SK-N-SH (cell line): ENCODE results near the gene SRRT. TPM values are rescaled to one million over a fixed set of nuclear protein-coding genes. Genes with fewer than 3 reads are reported as not detected.

ENCODE experiments used
- CHD2 ChIP-seq: fragments of 150-350 bp; IDR thresholded peaks from 2 replicates; pipeline ENCODE4 v1.6.1; 2018; ENCODE audit warnings: low read length; ENCODE audit not compliant: partially characterized antibody
- CTCF ChIP-seq: fragments of 200-600 bp; sonication (generic); IDR thresholded peaks from 2 replicates; pipeline ENCODE4 v1.6.1; 2017; ENCODE audit warnings: antibody characterized with exemption, mild to moderate bottlenecking, moderate library complexity
- EP300 ChIP-seq, 2 experiments: IDR thresholded peaks; 2 replicates each; pipeline versions ENCODE4 v1.4.0 to v1.6.1; 2012; ENCODE audit warnings: borderline replicate concordance in 1 of 2, low read depth in 1 of 2, low read length in 1 of 2
- FOXJ3 ChIP-seq: sonication (generic); formaldehyde crosslinking; IDR thresholded peaks from 2 replicates; pipeline ENCODE4 v1.5.1; 2020; ENCODE audit warnings: mild to moderate bottlenecking, missing genetic modification reagents
- GATA2 ChIP-seq: sonication (generic); formaldehyde crosslinking; IDR thresholded peaks from 2 replicates; pipeline ENCODE4 v1.5.0; 2020; ENCODE audit warnings: mild to moderate bottlenecking, missing genetic modification reagents
- IRF3 ChIP-seq: fragments of 150-350 bp; IDR thresholded peaks from 2 replicates; pipeline ENCODE4 v1.6.1; 2016; ENCODE audit warnings: mild to moderate bottlenecking, low read depth, low read length
- MXI1 ChIP-seq: IDR thresholded peaks from 2 replicates; pipeline ENCODE4 v1.6.1; 2012; ENCODE audit warnings: mild to moderate bottlenecking, low read depth, low read length, improper control_type of control experiment
- NFIC ChIP-seq: IDR thresholded peaks from 2 replicates; pipeline ENCODE4 v1.4.0; 2012; ENCODE audit warnings: borderline replicate concordance
- NRF1 ChIP-seq: IDR thresholded peaks from 2 replicates; pipeline ENCODE4 v1.6.1; 2012; ENCODE audit warnings: low read depth, mild to moderate bottlenecking, low read length
- POLR2AphosphoS5 ChIP-seq: IDR thresholded peaks from 2 replicates; pipeline ENCODE4 v1.6.1; 2012; ENCODE audit warnings: low read depth, low read length
- RAD21 ChIP-seq: IDR thresholded peaks from 2 replicates; pipeline ENCODE4 v1.6.1; 2012; ENCODE audit warnings: mild to moderate bottlenecking, low read length
- RCOR1 ChIP-seq: fragments of 150-350 bp; IDR thresholded peaks from 2 replicates; pipeline ENCODE4 v1.6.1; 2017; ENCODE audit warnings: antibody characterized with exemption, low read length
- REST ChIP-seq: IDR thresholded peaks from 2 replicates; pipeline ENCODE4 v1.6.1; 2012; ENCODE audit warnings: mild to moderate bottlenecking, low read depth, low read length, moderate library complexity
- RFX5 ChIP-seq: IDR thresholded peaks from 2 replicates; pipeline ENCODE4 v1.6.1; 2012; ENCODE audit warnings: mild to moderate bottlenecking, improper control_type of control experiment, low read length
- RXRA ChIP-seq: IDR thresholded peaks from 2 replicates; pipeline ENCODE4 v1.4.0; 2012; ENCODE audit warnings: low read depth, mild to moderate bottlenecking, borderline replicate concordance
- SIN3A ChIP-seq: IDR thresholded peaks from 2 replicates; pipeline ENCODE4 v1.6.1; 2012; ENCODE audit warnings: low read depth, mild to moderate bottlenecking, low read length, moderate library complexity, borderline replicate concordance
- SMC3 ChIP-seq: IDR thresholded peaks from 2 replicates; pipeline ENCODE4 v1.6.1; 2012; ENCODE audit warnings: low read depth, low read length, improper control_type of control experiment
- TAF1 ChIP-seq: IDR thresholded peaks from 2 replicates; pipeline ENCODE4 v1.6.1; 2012; ENCODE audit warnings: low read depth, mild to moderate bottlenecking, low read length, moderate library complexity, borderline replicate concordance
- TCF12 ChIP-seq: IDR thresholded peaks from 2 replicates; pipeline ENCODE4 v1.4.0; 2012
- USF1 ChIP-seq: IDR thresholded peaks from 2 replicates; pipeline ENCODE4 v1.4.0; 2012; ENCODE audit warnings: low read depth, borderline replicate concordance
- USF2 ChIP-seq: fragments of 150-350 bp; IDR thresholded peaks from 2 replicates; pipeline ENCODE4 v1.6.1; 2017; ENCODE audit warnings: antibody characterized with exemption, low read length, low read depth, borderline replicate concordance
- ZBTB33 ChIP-seq: IDR thresholded peaks from 2 replicates; pipeline ENCODE4 v1.4.0; 2012; ENCODE audit warnings: low read depth, borderline replicate concordance
- polyA plus RNA-seq, 3 experiments: library from polyadenylated mRNA; depleted of rRNA; stranded (reverse); fragments of >200 nt; gene quantifications; 2 replicates each; pipeline ENCODE4 v1.2.3, GENCODE V29; 2012

The SRRT gene
- polyA plus RNA-seq, 1 of the 3 experiments (the other 2 are of a cell fraction): 92.7 TPM

- no peak; the same call in 1 of the 2 replicates for TF ChIP-seq ZBTB33
- no peak for TF ChIP-seq NFIC
- TF ChIP-seq REST: no peak
- TF ChIP-seq CTCF: no peak
- peak; percentile 95 for TF ChIP-seq USF1
- TF ChIP-seq POLR2AphosphoS5: no peak
- TF ChIP-seq IRF3: no peak
- no peak; the same call in 1 of the 2 replicates for TF ChIP-seq USF2
- TF ChIP-seq EP300 (IDR thresholded peaks at IDR 0.05; ENCODE audit: borderline replicate concordance in 1 of 2, low read depth in 1 of 2, low read length in 1 of 2): no peak
- TF ChIP-seq FOXJ3 (CRISPR knock-in tag): no peak
- no peak for TF ChIP-seq CHD2
- TF ChIP-seq RCOR1: no peak
- no peak for TF ChIP-seq NRF1
- TF ChIP-seq RAD21: no peak
- TF ChIP-seq TCF12: no peak
- no peak for TF ChIP-seq SMC3
- no peak for TF ChIP-seq RFX5
- no peak for TF ChIP-seq RXRA
- no peak for TF ChIP-seq TAF1
- no peak for TF ChIP-seq GATA2 (CRISPR knock-in tag)
- peak; percentile 33; the same call in 1 of the 2 replicates for TF ChIP-seq SIN3A
- TF ChIP-seq MXI1: 0 out of 2 replicates have a peak, but pooled peaks have one; percentile 35
These were observed 37.6 kb upstream of the SRRT start (continued) for GRCh38 chr7:100837099-100837836.
